DND-41 (cell line): ENCODE measurements around the gene ZNF488.

Experiments used
- ATAC-seq: fragments of 200-7000 bp; cut with Tn5 transposase; 3 replicates; pipeline ENCODE4 v1.9.1; 2021; ENCODE audit warnings: low read depth; ENCODE audit not compliant: insufficient read depth
- DNase-seq: peaks from one replicate; pipeline ENCODE4 v3.0.0-alpha.2; 2020
- H2AFZ ChIP-seq: 2 replicates; pipeline ENCODE4 v1.6.0; 2012; ENCODE audit warnings: low read depth, low read length
- H3K27ac ChIP-seq: 2 replicates; pipeline ENCODE4 v1.5.1; 2012; ENCODE audit warnings: low read length, inconsistent platforms
- H3K27me3 ChIP-seq: fragments of 200-600 bp; sonication (generic); 2 replicates; pipeline ENCODE4 v1.6.0; 2012; ENCODE audit warnings: low read length, mild to moderate bottlenecking, inconsistent platforms; ENCODE audit not compliant: insufficient read depth, poor library complexity
- H3K36me3 ChIP-seq: 2 replicates; pipeline ENCODE4 v1.5.1; 2012; ENCODE audit warnings: low read length, inconsistent platforms; ENCODE audit not compliant: insufficient read depth
- H3K4me1 ChIP-seq: 2 replicates; pipeline ENCODE4 v1.5.1; 2012; ENCODE audit warnings: mild to moderate bottlenecking, low read length; ENCODE audit not compliant: insufficient read depth
- H3K4me2 ChIP-seq: 2 replicates; pipeline ENCODE4 v1.6.0; 2012; ENCODE audit warnings: mild to moderate bottlenecking, moderate library complexity, low read length, inconsistent platforms; ENCODE audit not compliant: insufficient read depth
- H3K4me3 ChIP-seq, 2 experiments: fragments of 200-600 bp in 1 of 2; shearing (Covaris generic) in 1 of 2; 2 replicates each; pipeline ENCODE4 v1.5.1; 2012 to 2016; ENCODE audit warnings: inconsistent platforms in 2 of 2, low read length in 2 of 2, mild to moderate bottlenecking in 2 of 2, low read depth in 1 of 2, moderate library complexity in 1 of 2
- H3K79me2 ChIP-seq: 2 replicates; pipeline ENCODE4 v1.6.0; 2012; ENCODE audit warnings: low read length, inconsistent platforms; ENCODE audit not compliant: insufficient read depth
- H3K9ac ChIP-seq: 2 replicates; pipeline ENCODE4 v1.6.0; 2012; ENCODE audit warnings: low read depth, mild to moderate bottlenecking, inconsistent platforms, low read length, moderate library complexity
- H3K9me3 ChIP-seq: 2 replicates; pipeline ENCODE4 v1.5.1; 2012; ENCODE audit warnings: low read length, moderate library complexity, mild to moderate bottlenecking, inconsistent platforms; ENCODE audit not compliant: insufficient read depth, severe bottlenecking
- H4K20me1 ChIP-seq: 2 replicates; pipeline ENCODE4 v1.6.0; 2012; ENCODE audit warnings: low read length; ENCODE audit not compliant: insufficient read depth
- CTCF ChIP-seq: IDR thresholded peaks from 2 replicates; pipeline ENCODE4 v1.5.1; 2012; ENCODE audit warnings: borderline replicate concordance, low read length, moderate library complexity, mild to moderate bottlenecking; ENCODE audit not compliant: poor library complexity, severe bottlenecking; ENCODE audit errors: extremely low read depth
- EZH2 ChIP-seq: IDR thresholded peaks from 3 replicates; pipeline ENCODE4 v1.6.1; 2012; ENCODE audit warnings: borderline replicate concordance, low read depth, mild to moderate bottlenecking, moderate library complexity, low read length, inconsistent platforms; ENCODE audit not compliant: severe bottlenecking

ZNF488 gene

GRCh38 chr10:47401874-47402640, 18.0 kb upstream of the ZNF488 start:
- no peaks in the 10 kb centered on the region for H3K79me2 ChIP-seq
- no peak overlapping the region for H3K4me3 ChIP-seq
- H3K27me3 ChIP-seq = peaks cover 9% of the 10 kb centered on the region
- TF ChIP-seq CTCF (no peak), EZH2 (no peak)
- no peak overlapping the region for H3K4me2 ChIP-seq
- DNase-seq = no peak
- H3K4me1 ChIP-seq = no peaks in the 10 kb centered on the region
- ATAC-seq = no peak
- H3K36me3 ChIP-seq = no peaks in the 10 kb centered on the region
- H3K9me3 ChIP-seq = no peaks in the 10 kb centered on the region
- no peaks in the 10 kb centered on the region for H4K20me1 ChIP-seq
- H2AFZ ChIP-seq = no peak overlapping the region
- no peak overlapping the region for H3K9ac ChIP-seq
- no peak overlapping the region for H3K27ac ChIP-seq

GRCh38 chr10:47401210-47401609, 17.1 kb upstream of the ZNF488 start:
- no peak for ATAC-seq
- no peak overlapping the region for H3K9ac ChIP-seq
- H3K79me2 ChIP-seq = no peaks in the 10 kb centered on the region
- no peak overlapping the region for H2AFZ ChIP-seq
- no peaks in the 10 kb centered on the region for H4K20me1 ChIP-seq
- no peak overlapping the region for H3K4me3 ChIP-seq
- no peaks in the 10 kb centered on the region for H3K36me3 ChIP-seq
- no peak for DNase-seq
- no peaks in the 10 kb centered on the region for H3K4me1 ChIP-seq
- H3K27ac ChIP-seq = no peak overlapping the region
- H3K27me3 ChIP-seq = peaks cover 11% of the 10 kb centered on the region
- H3K4me2 ChIP-seq = no peak overlapping the region
- no peak for TF ChIP-seq EZH2
- no peak for TF ChIP-seq CTCF
- no peaks in the 10 kb centered on the region for H3K9me3 ChIP-seq

- ATAC-seq = no peak
- H4K20me1 ChIP-seq = no peaks in the 10 kb centered on the region
- TF ChIP-seq EZH2 (no peak), CTCF (no peak)
- H3K4me1 ChIP-seq = no peaks in the 10 kb centered on the region
- H3K9me3 ChIP-seq = no peaks in the 10 kb centered on the region
- DNase-seq = no peak
- H3K27ac ChIP-seq = no peak overlapping the region
- H3K27me3 ChIP-seq = peaks cover 11% of the 10 kb centered on the region
- no peaks in the 10 kb centered on the region for H3K79me2 ChIP-seq
- no peak overlapping the region for H2AFZ ChIP-seq
- H3K9ac ChIP-seq = no peak overlapping the region
- H3K36me3 ChIP-seq = no peaks in the 10 kb centered on the region
- H3K4me3 ChIP-seq = no peak overlapping the region
- H3K4me2 ChIP-seq = no peak overlapping the region
These were observed 16.7 kb upstream of the ZNF488 start for GRCh38 chr10:47400786-47401185.
